ENCODE data around the gene EGFLAM.

The EGFLAM gene

GRCh38 chr5:38265546-38266179, 7.3 kb downstream of the EGFLAM start:
- DNase-seq (ENCODE audit: low read depth), result peak; percentile 17

GRCh38 chr5:38267372-38267771, 9.0 kb downstream of the EGFLAM start:
- no peak for DNase-seq (ENCODE audit: low read depth)

- DNase-seq (ENCODE audit: low read depth), result no peak
Observed at GRCh38 chr5:38273626-38274025, 15.3 kb downstream of the EGFLAM start.

GRCh38 chr5:38274370-38274769, 16.0 kb downstream of the EGFLAM start:
- DNase-seq (ENCODE audit: low read depth), result no peak

GRCh38 chr5:38284384-38284783, 26.0 kb downstream of the EGFLAM start:
- no peak for DNase-seq (ENCODE audit: low read depth)

GRCh38 chr5:38285226-38285625, 26.9 kb downstream of the EGFLAM start:
- no peak for DNase-seq (ENCODE audit: low read depth)

- no peak for DNase-seq (ENCODE audit: low read depth)
Observed at GRCh38 chr5:38286002-38286401, 27.6 kb downstream of the EGFLAM start.

- DNase-seq (ENCODE audit: low read depth), result no peak
Observed at GRCh38 chr5:38287124-38287523, 28.8 kb downstream of the EGFLAM start.

GRCh38 chr5:38289457-38289856, 31.1 kb downstream of the EGFLAM start:
- DNase-seq (ENCODE audit: low read depth), result no peak

GRCh38 chr5:38290028-38290653, 31.8 kb downstream of the EGFLAM start:
- DNase-seq (ENCODE audit: low read depth), result no peak

- no peak for DNase-seq (ENCODE audit: low read depth)
Observed at GRCh38 chr5:38291355-38291754, 33.0 kb downstream of the EGFLAM start.

- DNase-seq (ENCODE audit: low read depth), result no peak
Observed at GRCh38 chr5:38292228-38292627, 33.9 kb downstream of the EGFLAM start.

GRCh38 chr5:38295751-38296150, 37.4 kb downstream of the EGFLAM start:
- DNase-seq (ENCODE audit: low read depth), result no peak

GRCh38 chr5:38297830-38298608, 39.7 kb downstream of the EGFLAM start:
- DNase-seq (ENCODE audit: low read depth), result no peak

- no peak for DNase-seq (ENCODE audit: low read depth)
Observed at GRCh38 chr5:38299585-38299984, 41.2 kb downstream of the EGFLAM start.

GRCh38 chr5:38305148-38305547, 46.8 kb downstream of the EGFLAM start:
- DNase-seq (ENCODE audit: low read depth), result no peak

- no peak for DNase-seq (ENCODE audit: low read depth)
Observed at GRCh38 chr5:38307845-38308244, 49.5 kb downstream of the EGFLAM start.

- peak; percentile 59 for DNase-seq (ENCODE audit: low read depth)
Observed at GRCh38 chr5:38316544-38317224, 58.3 kb downstream of the EGFLAM start.

GRCh38 chr5:38317868-38318267, 59.5 kb downstream of the EGFLAM start:
- DNase-seq (ENCODE audit: low read depth), result no peak

- DNase-seq (ENCODE audit: low read depth), result no peak
Observed at GRCh38 chr5:38319491-38319890, 61.1 kb downstream of the EGFLAM start.

- DNase-seq (ENCODE audit: low read depth), result no peak
Observed at GRCh38 chr5:38321978-38322377, 63.6 kb downstream of the EGFLAM start.

GRCh38 chr5:38323645-38324295, 65.4 kb downstream of the EGFLAM start:
- DNase-seq (ENCODE audit: low read depth), result peak; percentile 24

All from fibroblast of the conjunctiva (primary cell).